ENCODE measurements around the gene MTG2. TPM values are rescaled to one million over a fixed set of nuclear protein-coding genes. Genes with fewer than 3 reads are reported as not detected.
A peak's percentile ranks its signal among the peaks of the same experiment; 100 is the strongest.

Gene MTG2
- total and polyA plus RNA-seq, 10 of the 15 experiments (the other 5 are each of a cell fraction or from before 2014, with no cell fraction given) = 6.2 to 52.4 (median 34.3) TPM

DNA sequence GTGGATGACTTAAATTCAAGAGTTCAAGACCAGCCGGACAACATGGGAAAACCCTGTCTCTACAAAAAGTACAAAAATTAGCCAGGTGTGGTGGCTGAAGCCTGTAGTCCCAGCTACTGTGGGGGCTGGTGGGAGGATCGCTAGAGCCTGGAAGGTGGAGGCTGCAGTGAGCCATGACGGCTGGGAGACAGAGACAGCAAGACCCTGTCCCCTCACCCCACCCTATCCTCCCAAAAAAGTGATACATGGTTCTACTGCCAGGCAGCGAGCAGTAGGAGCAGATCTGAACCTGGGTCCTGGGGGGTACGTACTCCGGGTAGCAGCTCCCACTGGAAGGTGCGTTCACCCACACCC lies 41.8 kb upstream of the MTG2 start:
- no TSS peak for BruUV-seq (replicated peaks)
- FAIRE-seq (peak; percentile 57), DNase-seq (ENCODE audit: low read depth, low spot score) (no peak), ATAC-seq (no peak)
- Histone ChIP-seq H3K4me3 (peak overlapping the region; percentile 93), H4K20me1 (ENCODE audit: control insufficient read depth, insufficient read depth) (peaks cover 16% of the 10 kb centered on the region), H3K9ac (ENCODE audit: control insufficient read depth, insufficient read depth, low read length) (peak overlapping the region; percentile 90), H3K4me1 (ENCODE audit: control insufficient read depth, insufficient read depth, low read length) (peaks cover 12% of the 10 kb centered on the region), H2AFZ (ENCODE audit: control insufficient read depth, low read depth, low read length) (no peak overlapping the region), H3K79me2 (ENCODE audit: control insufficient read depth, insufficient read depth, low read length) (peaks cover 66% of the 10 kb centered on the region), H3K27ac (ENCODE audit: control insufficient read depth, insufficient read depth) (peak overlapping the region; percentile 32; the same call in 1 of the 2 replicates), H3K36me3 (ENCODE audit: control insufficient read depth in 2 of 2, insufficient read depth in 2 of 2, low read length in 1 of 2) (peaks cover 29 to 43% of the 10 kb centered on the region in 2 experiments), H3K9me3 (replicated peaks; ENCODE audit: control insufficient read depth, insufficient read depth, low read length) (no peaks in the 10 kb centered on the region), H3K4me2 (ENCODE audit: control insufficient read depth, insufficient read depth) (peak overlapping the region; percentile 95), H3K27me3 (replicated peaks in 1 of 2; ENCODE audit: control insufficient read depth in 2 of 2, insufficient read depth in 2 of 2, low read length in 1 of 2) (no peaks in the 10 kb centered on the region)
- TF ChIP-seq SP1 (IDR thresholded peaks at IDR 0.05; ENCODE audit: low read depth, low read length) = no peak
- TF ChIP-seq ZZZ3 (IDR thresholded peaks at IDR 0.05; ENCODE audit: control insufficient read depth, insufficient read length, low read depth) = no peak
- no peak for TF ChIP-seq BRCA1 (IDR thresholded peaks at IDR 0.05; ENCODE audit: low read depth, low read length)
- TF ChIP-seq CHD4 (IDR thresholded peaks at IDR 0.05) = no peak
- TF ChIP-seq EED (IDR thresholded peaks at IDR 0.05; ENCODE audit: low read depth) = no peak
- no peak for TF ChIP-seq NFXL1 (IDR thresholded peaks at IDR 0.05; ENCODE audit: borderline replicate concordance)
- no peak for TF ChIP-seq HDAC6 (IDR thresholded peaks at IDR 0.05; ENCODE audit: unreplicated experiment)
- no peak for TF ChIP-seq TCF7 (IDR thresholded peaks at IDR 0.05; ENCODE audit: borderline replicate concordance)
- TF ChIP-seq, protein P1, sequence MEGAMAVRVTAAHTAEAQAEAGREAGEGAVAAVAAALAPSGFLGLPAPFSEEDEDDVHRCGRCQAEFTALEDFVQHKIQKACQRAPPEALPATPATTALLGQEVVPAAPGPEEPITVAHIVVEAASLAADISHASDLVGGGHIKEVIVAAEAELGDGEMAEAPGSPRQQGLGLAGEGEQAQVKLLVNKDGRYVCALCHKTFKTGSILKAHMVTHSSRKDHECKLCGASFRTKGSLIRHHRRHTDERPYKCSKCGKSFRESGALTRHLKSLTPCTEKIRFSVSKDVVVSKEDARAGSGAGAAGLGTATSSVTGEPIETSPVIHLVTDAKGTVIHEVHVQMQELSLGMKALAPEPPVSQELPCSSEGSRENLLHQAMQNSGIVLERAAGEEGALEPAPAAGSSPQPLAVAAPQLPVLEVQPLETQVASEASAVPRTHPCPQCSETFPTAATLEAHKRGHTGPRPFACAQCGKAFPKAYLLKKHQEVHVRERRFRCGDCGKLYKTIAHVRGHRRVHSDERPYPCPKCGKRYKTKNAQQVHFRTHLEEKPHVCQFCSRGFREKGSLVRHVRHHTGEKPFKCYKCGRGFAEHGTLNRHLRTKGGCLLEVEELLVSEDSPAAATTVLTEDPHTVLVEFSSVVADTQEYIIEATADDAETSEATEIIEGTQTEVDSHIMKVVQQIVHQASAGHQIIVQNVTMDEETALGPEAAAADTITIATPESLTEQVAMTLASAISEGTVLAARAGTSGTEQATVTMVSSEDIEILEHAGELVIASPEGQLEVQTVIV (IDR thresholded peaks at IDR 0.05; ENCODE audit: borderline replicate concordance, partially characterized antibody) = no peak
- no peak for TF ChIP-seq KLF5 (IDR thresholded peaks at IDR 0.05; ENCODE audit: partially characterized antibody)
- TF ChIP-seq BCL11A (IDR thresholded peaks at IDR 0.05; ENCODE audit: low read depth, low read length) = no peak
- TF ChIP-seq POLR2A (IDR thresholded peaks at IDR 0.05; ENCODE audit: low read depth, low read length) = no peak
- TF ChIP-seq CREM (IDR thresholded peaks at IDR 0.05; ENCODE audit: low read depth) = no peak
- no peak for TF ChIP-seq ZNF622 (IDR thresholded peaks at IDR 0.05)
- no peak for TF ChIP-seq PAX8 (IDR thresholded peaks at IDR 0.05)
- no peak for TF ChIP-seq SMC3 (IDR thresholded peaks at IDR 0.05; ENCODE audit: borderline replicate concordance, low read length)
- TF ChIP-seq ETV6 (conservative IDR thresholded peaks at IDR 0.05 in 1 of 2, IDR thresholded peaks at IDR 0.05 in 1 of 2; ENCODE audit: borderline replicate concordance in 1 of 2, low read depth in 1 of 2) = no peak
- TF ChIP-seq TAF1 (IDR thresholded peaks at IDR 0.05; ENCODE audit: borderline replicate concordance, low read depth, low read length) = no peak
- no peak for TF ChIP-seq ZSCAN29 (IDR thresholded peaks at IDR 0.05)
- TF ChIP-seq ZNF207 (IDR thresholded peaks at IDR 0.05; ENCODE audit: borderline replicate concordance) = no peak
- ChIA-PET POLR2A (interaction anchor here (0.6 to 1.7 kb wide), 3 partner anchors 14 to 50 kb away, joined by 3 to 5 read pairs (median 3); no protein-coding TSS in a partner anchor), RAD21 (ENCODE audit: unreplicated experiment) (interaction anchor here (0.8 to 1.9 kb wide), 3 partner anchors 19 to 130 kb away, joined by 3 to 16 read pairs (median 7); partner anchors contain the start of gene LSM14B), CTCF (interaction anchor here (1.1 to 1.8 kb wide), 5 partner anchors 9 to 132 kb away, joined by 4 to 26 read pairs (median 6); partner anchors contain the start of gene LSM14B), SMC1A (ENCODE audit: uncharacterized antibody, unreplicated experiment) (interaction anchor here (0.9 to 2.0 kb wide), 4 partner anchors 14 to 130 kb away, joined by 4 to 14 read pairs (median 6); no protein-coding TSS in a partner anchor)
- intact Hi-C loops (cut with micrococcal nuclease; ENCODE audit: unreplicated experiment) = loop anchor here (5.0 kb wide), 1 partner anchor 79 kb away; no protein-coding TSS in a partner anchor
- WGBS (ENCODE audit: insufficient coverage, insufficient replicate concordance, low lambda C conversion rate, missing lambda C conversion rate) = 54% methylated on average over 7 of the region's 7 CpGs
- in situ Hi-C loops (cut with MboI) = no loop called here

All from GM12878 (cell line).